Measurements from ENCODE around the gene UROC1. TPM values are rescaled to one million over a fixed set of nuclear protein-coding genes. Genes with fewer than 3 reads are reported as not detected.

The UROC1 gene
- total and polyA plus RNA-seq, 8 donors: 0.08 to 0.24 (median 0.13) TPM; not detected in 3

DNA sequence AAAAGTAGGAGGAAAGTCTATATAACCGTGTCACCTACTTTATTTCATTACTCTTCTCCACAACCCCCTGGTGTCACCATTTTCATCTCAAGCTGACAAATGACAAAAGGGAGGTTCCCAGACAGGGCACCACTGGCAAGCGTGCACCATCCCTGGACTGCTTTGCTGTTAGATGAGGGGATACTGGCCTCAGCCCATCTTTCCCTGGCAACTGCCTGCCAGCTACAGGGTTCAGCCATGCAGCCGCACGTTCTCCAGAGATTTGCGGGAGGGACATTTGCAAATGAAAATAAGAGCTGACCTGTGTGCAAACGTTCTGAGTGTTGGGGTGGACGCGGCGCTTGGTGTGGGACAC lies 660 bp downstream of the UROC1 start:
- H3K4me3 ChIP-seq: no peak overlapping the region
- TF ChIP-seq, protein P1, sequence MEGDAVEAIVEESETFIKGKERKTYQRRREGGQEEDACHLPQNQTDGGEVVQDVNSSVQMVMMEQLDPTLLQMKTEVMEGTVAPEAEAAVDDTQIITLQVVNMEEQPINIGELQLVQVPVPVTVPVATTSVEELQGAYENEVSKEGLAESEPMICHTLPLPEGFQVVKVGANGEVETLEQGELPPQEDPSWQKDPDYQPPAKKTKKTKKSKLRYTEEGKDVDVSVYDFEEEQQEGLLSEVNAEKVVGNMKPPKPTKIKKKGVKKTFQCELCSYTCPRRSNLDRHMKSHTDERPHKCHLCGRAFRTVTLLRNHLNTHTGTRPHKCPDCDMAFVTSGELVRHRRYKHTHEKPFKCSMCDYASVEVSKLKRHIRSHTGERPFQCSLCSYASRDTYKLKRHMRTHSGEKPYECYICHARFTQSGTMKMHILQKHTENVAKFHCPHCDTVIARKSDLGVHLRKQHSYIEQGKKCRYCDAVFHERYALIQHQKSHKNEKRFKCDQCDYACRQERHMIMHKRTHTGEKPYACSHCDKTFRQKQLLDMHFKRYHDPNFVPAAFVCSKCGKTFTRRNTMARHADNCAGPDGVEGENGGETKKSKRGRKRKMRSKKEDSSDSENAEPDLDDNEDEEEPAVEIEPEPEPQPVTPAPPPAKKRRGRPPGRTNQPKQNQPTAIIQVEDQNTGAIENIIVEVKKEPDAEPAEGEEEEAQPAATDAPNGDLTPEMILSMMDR (IDR thresholded peaks at IDR 0.05): no peak
- DNase-seq: peak in 1 of 4 donors; percentile 5
- ATAC-seq: no peak
- H3K27me3 ChIP-seq: peaks cover 0 to 15% of the 10 kb centered on the region in 2 donors
- no peaks in the 10 kb centered on the region for H3K36me3 ChIP-seq
- no peaks in the 10 kb centered on the region for H3K4me1 ChIP-seq
- H3K9me3 ChIP-seq: no peaks in the 10 kb centered on the region
- intact Hi-C loops (cut with DNase I): no loop called here
- H3K27ac ChIP-seq: no peak overlapping the region

DNA sequence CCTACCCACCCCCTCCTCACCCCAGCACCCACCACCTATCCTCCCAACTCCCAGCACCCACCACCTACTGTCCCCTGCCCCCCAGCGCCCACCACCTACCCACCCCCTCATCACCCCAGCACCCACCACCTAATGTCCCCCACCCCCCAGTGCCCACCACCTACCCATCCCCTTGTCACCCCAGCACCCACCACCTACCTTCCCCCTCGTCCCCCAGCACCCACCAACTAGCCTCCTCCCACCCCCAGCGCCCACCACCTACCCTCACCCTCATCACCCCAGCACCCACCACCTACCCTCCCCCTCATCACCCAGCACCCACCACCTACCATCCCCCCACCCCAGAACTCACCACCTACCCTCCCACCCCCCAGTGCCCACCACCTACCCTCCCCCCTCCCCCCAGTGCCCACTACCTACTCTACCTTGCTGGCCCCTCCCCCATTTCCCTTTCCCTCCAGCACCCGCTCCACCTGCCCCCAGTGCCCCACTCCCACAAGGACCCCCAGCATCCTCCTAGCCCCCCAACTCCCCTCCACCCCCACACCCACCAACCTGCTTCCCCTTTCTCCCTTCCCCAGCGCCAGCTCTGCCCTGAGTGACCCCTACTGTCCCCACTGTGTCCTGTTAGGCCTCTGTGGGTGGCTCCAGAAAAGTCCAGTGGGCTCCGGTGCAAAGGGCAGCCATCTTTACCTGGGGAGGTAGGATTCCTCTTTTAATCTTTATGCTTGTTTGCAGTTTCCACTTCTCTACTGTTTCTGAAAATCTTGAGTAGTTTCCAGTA lies 1.2 kb downstream of the UROC1 start:
- no peaks in the 10 kb centered on the region for H3K9me3 ChIP-seq
- H3K27ac ChIP-seq: no peak overlapping the region
- ATAC-seq (no peak), DNase-seq (peak in 2 of 4 donors; percentile 10 to 41)
- H3K4me3 ChIP-seq: no peak overlapping the region
- intact Hi-C loops (cut with DNase I): no loop called here
- no peaks in the 10 kb centered on the region for H3K36me3 ChIP-seq
- no peaks in the 10 kb centered on the region for H3K4me1 ChIP-seq
- H3K27me3 ChIP-seq: peaks cover 0 to 15% of the 10 kb centered on the region in 2 donors
- TF ChIP-seq, protein P1 (IDR thresholded peaks at IDR 0.05): no peak

DNA sequence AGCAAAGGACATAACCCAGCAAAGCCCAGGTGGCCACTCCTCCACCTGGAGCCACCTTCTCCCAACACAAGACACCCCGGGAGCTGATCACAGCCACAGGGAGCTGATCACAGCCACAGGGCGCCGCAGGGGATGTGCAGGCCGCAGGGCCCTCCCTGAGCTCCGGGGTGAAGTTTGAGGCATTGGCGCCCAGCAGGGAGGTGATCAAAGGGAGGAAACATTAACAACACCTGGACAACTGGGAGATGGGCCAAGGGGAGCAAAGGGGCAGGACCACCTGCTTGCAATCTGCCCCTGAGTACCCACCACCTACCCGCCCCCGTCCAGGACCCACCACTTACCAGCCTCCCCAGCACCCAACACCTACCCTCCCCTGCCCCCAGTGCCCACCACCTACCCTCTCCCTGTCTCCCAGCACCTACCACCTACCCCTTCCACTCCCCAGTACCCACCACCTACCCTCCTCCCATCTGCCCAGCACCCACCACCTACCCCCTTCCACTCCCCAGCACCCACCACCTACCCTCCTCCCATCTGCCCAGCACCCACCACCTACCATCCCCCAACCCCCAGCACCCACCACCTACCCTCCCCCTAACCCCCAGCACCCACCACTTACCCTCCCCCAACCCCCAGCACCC lies 2.4 kb downstream of the UROC1 start:
- no peaks in the 10 kb centered on the region for H3K9me3 ChIP-seq
- no peaks in the 10 kb centered on the region for H3K36me3 ChIP-seq
- intact Hi-C loops (cut with DNase I): no loop called here
- no peak overlapping the region for H3K27ac ChIP-seq
- H3K27me3 ChIP-seq: peaks cover 0 to 15% of the 10 kb centered on the region in 2 donors
- H3K4me3 ChIP-seq: no peak overlapping the region
- ATAC-seq (no peak), DNase-seq (peak in 2 of 4 donors; percentile 27 to 58)
- TF ChIP-seq, protein P1 (IDR thresholded peaks at IDR 0.05): no peak
- no peaks in the 10 kb centered on the region for H3K4me1 ChIP-seq

DNA sequence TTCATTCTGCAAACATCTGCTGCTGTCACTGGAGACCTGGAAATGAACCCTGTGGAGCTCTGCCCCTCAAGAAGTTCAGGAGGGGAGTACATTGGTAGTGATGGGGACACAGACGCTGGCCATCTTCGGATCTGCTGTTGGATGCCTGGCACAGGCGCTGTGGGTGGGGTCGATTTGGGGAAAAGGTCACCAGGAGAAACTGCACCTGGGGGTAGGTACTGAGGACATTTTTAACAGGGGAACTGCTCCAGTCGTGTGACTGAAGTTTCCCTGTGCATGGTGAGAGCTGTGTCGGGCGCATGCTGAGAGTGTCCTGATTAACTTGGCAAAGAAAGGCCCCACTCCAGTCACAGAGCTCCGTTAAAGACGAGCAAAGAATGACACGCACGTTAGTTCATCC lies 3.4 kb downstream of the UROC1 start:
- DNase-seq (peak in 1 of 4 donors; percentile 47), ATAC-seq (no peak)
- TF ChIP-seq, protein P1 (IDR thresholded peaks at IDR 0.05): no peak
- intact Hi-C loops (cut with DNase I): no loop called here
- Histone ChIP-seq H3K4me1 (no peaks in the 10 kb centered on the region), H3K27me3 (peaks cover 0 to 15% of the 10 kb centered on the region in 2 donors), H3K36me3 (no peaks in the 10 kb centered on the region), H3K27ac (no peak overlapping the region), H3K9me3 (no peaks in the 10 kb centered on the region), H3K4me3 (no peak overlapping the region)

DNA sequence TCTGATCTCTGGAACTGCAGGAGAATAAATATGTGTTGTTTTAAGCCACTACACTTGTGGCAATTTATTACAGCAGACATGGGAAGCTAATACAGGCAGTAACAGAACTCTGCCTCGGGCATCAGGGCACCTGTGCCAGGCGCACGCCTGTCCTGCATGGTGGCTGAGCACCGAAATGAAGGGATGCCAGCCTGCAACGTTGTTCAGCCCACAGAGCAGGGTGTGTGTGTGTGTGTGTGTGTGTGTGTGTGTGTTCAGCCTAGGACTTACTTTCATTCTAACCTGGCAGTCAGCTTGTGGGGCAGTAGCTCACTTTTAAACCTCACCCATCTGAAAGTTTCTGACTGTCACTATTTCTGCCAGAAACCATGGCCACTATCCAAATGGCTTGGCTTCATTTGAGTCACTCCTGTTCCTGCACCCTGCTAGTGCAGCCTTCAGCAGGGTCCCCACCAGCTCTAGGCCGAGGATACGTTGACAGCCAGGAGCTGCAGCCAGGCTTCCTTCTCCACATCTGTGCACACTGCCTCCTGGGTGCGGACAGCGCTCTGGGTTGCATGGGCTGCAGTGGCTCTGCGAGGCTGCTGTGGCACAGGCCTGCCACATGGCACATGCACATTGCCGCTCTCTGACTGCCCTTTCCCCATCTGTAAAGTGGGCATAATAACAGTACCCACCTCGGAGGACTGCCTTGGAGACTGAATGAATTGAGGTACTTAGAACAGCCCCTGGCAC lies 4.5 kb downstream of the UROC1 start:
- H3K27ac ChIP-seq: no peak overlapping the region
- TF ChIP-seq, protein P1 (IDR thresholded peaks at IDR 0.05): no peak
- peak in 2 of 4 donors; percentile 12 to 72 for DNase-seq
- intact Hi-C loops (cut with DNase I): no loop called here
- H3K4me3 ChIP-seq: no peak overlapping the region
- ATAC-seq: no peak
- H3K4me1 ChIP-seq: no peaks in the 10 kb centered on the region
- no peaks in the 10 kb centered on the region for H3K36me3 ChIP-seq
- H3K27me3 ChIP-seq: peaks cover 0 to 10% of the 10 kb centered on the region in 2 donors
- H3K9me3 ChIP-seq: no peaks in the 10 kb centered on the region
